T1000 (cell line): ENCODE results near the gene PRRT2.
"Not testable (repeated sequence)": the region's sequence is repeated elsewhere in the genome, so short reads cannot be mapped to it uniquely, and the experiment has no call there.

Experiments
- DNase-seq: peaks from one replicate; lab custom pipeline; 2025; ENCODE audit warnings: mixed read lengths; lab: John Stamatoyannopoulos, UW

Gene PRRT2

GRCh38 chr16:29790949-29791844 is 20.8 kb upstream of the PRRT2 start:
- no peak for DNase-seq

- no peak for DNase-seq
These were observed 19.9 kb upstream of the PRRT2 start for GRCh38 chr16:29791845-29792807.

GRCh38 chr16:29793153-29793552 is 18.8 kb upstream of the PRRT2 start:
- DNase-seq: not testable (repeated sequence)

GRCh38 chr16:29794231-29794710 is 17.7 kb upstream of the PRRT2 start:
- DNase-seq: no peak

- DNase-seq: no peak
These were observed 9.5 kb upstream of the PRRT2 start for GRCh38 chr16:29802416-29802935.

- no peak for DNase-seq
These were observed 8.0 kb upstream of the PRRT2 start for GRCh38 chr16:29804020-29804419.

- no peak for DNase-seq
These were observed 7.3 kb upstream of the PRRT2 start for GRCh38 chr16:29804455-29805231.

- DNase-seq: peak; percentile 97
These were observed 6.5 kb upstream of the PRRT2 start for GRCh38 chr16:29805232-29806098.

GRCh38 chr16:29806099-29806579 is 5.9 kb upstream of the PRRT2 start, which contains the start of gene MAZ:
TSS of gene MAZ (plus strand) at chr16:29806529. CDS start at chr16:29806702, 173 bp downstream.
- DNase-seq: no peak

GRCh38 chr16:29806641-29807425 is 5.2 kb upstream of the PRRT2 start:
- DNase-seq: peak; percentile 45

GRCh38 chr16:29807426-29808218 is 4.4 kb upstream of the PRRT2 start:
- peak; percentile 89 for DNase-seq

- no peak for DNase-seq
These were observed 3.6 kb upstream of the PRRT2 start for GRCh38 chr16:29808219-29808900.

- no peak for DNase-seq
These were observed 2.8 kb upstream of the PRRT2 start for GRCh38 chr16:29809031-29809747.

GRCh38 chr16:29809850-29810698 is 1.9 kb upstream of the PRRT2 start:
- DNase-seq: no peak

GRCh38 chr16:29810699-29811169 is 1.3 kb upstream of the PRRT2 start:
- DNase-seq: no peak
